HepG2 (cell line): ENCODE data around the gene CNNM2. TPM values are rescaled to one million over a fixed set of nuclear protein-coding genes. Genes with fewer than 3 reads are reported as not detected.

Experiments
- GATAD1 ChIP-seq: IDR thresholded peaks from 2 replicates; pipeline ENCODE4 v1.6.1; 2016; ENCODE audit warnings: missing genetic modification reagents, missing compliant biosample characterization
- MBNL3 ChIP-seq: fragments of 250-450 bp; sonication (Bioruptor Pico); conservative IDR thresholded peaks from 2 replicates; pipeline ENCODE4 v1.8.0; 2022; ENCODE audit warnings: mild to moderate bottlenecking, inconsistent platforms
- MLX ChIP-seq: IDR thresholded peaks from 2 replicates; pipeline ENCODE4 v1.6.1; 2016
- PHF8 ChIP-seq: sonication (generic); formaldehyde crosslinking; IDR thresholded peaks from 2 replicates; pipeline ENCODE4 v1.5.0; 2020; ENCODE audit warnings: missing genetic modification reagents
- REL ChIP-seq: sonication (generic); formaldehyde crosslinking; conservative IDR thresholded peaks from 2 replicates; pipeline ENCODE4 v1.8.0; 2022; ENCODE audit warnings: mild to moderate bottlenecking, missing genetic modification reagents, moderate library complexity
- TBX2 ChIP-seq: sonication (generic); formaldehyde crosslinking; IDR thresholded peaks from 2 replicates; pipeline ENCODE4 v1.5.0; 2020; ENCODE audit warnings: missing genetic modification reagents, mild to moderate bottlenecking, borderline replicate concordance
- U2AF1 ChIP-seq: fragments of 200-400 bp; formaldehyde crosslinking; optimal IDR thresholded peaks from 2 replicates; pipeline ENCODE3; 2017; ENCODE audit warnings: mild to moderate bottlenecking, low read depth, low read length
- ZNF20 ChIP-seq: sonication (generic); formaldehyde crosslinking; IDR thresholded peaks from 2 replicates; pipeline ENCODE4 v1.4.0; 2020; ENCODE audit warnings: mild to moderate bottlenecking, moderate library complexity, missing genetic modification reagents
- ZNF292 ChIP-seq: sonication (generic); formaldehyde crosslinking; IDR thresholded peaks from 2 replicates; pipeline ENCODE4 v1.8.1; 2022; ENCODE audit warnings: mild to moderate bottlenecking, low read depth, missing genetic modification reagents, borderline replicate concordance
- ZNF30 ChIP-seq: sonication (generic); formaldehyde crosslinking; IDR thresholded peaks from 2 replicates; pipeline ENCODE4 v1.5.0; 2020; ENCODE audit warnings: mild to moderate bottlenecking, missing genetic modification reagents
- ZNF326 ChIP-seq: sonication (generic); formaldehyde crosslinking; IDR thresholded peaks from 2 replicates; pipeline ENCODE4 v1.4.0; 2020; ENCODE audit warnings: missing genetic modification reagents, borderline replicate concordance
- ZNF343 ChIP-seq: sonication (generic); formaldehyde crosslinking; IDR thresholded peaks from 2 replicates; pipeline ENCODE4 v1.4.0; 2020; ENCODE audit warnings: mild to moderate bottlenecking, missing genetic modification reagents
- ZNF501 ChIP-seq: sonication (generic); formaldehyde crosslinking; IDR thresholded peaks from 2 replicates; pipeline ENCODE4 v1.5.1; 2020; ENCODE audit warnings: mild to moderate bottlenecking, moderate library complexity, missing genetic modification reagents
- ZNF75D ChIP-seq: sonication (generic); formaldehyde crosslinking; IDR thresholded peaks from 2 replicates; pipeline ENCODE4 v1.8.1; 2023; ENCODE audit warnings: missing genetic modification reagents, mild to moderate bottlenecking, borderline replicate concordance
- ZNF775 ChIP-seq: sonication (generic); formaldehyde crosslinking; IDR thresholded peaks from 2 replicates; pipeline ENCODE4 v1.4.0; 2020; ENCODE audit warnings: missing genetic modification reagents, mild to moderate bottlenecking, moderate library complexity, borderline replicate concordance
- polyA plus RNA-seq, 8 experiments: library from polyadenylated mRNA; depleted of rRNA in 3 of 8; stranded (reverse) in 7 of 8; unstranded in 1 of 8; fragments of >200 nt; fragmentation: Illumina TruSeq in 4 of 8; extraction: Trizol in 4 of 8; gene quantifications; 2 replicates each; pipeline versions ENCODE4 v1.2.1 to v1.2.3, GENCODE V29; 2011 to 2016; ENCODE audit warnings: low read depth in 4 of 8, missing spikeins in 1 of 8, mixed read lengths in 1 of 8; ENCODE audit not compliant: insufficient read depth in 1 of 8
- total RNA-seq, 5 experiments: library from RNA; depleted of rRNA; stranded (reverse); fragments of >200 nt; fragmentation: Illumina TruSeq; extraction: Trizol; gene quantifications; 2 replicates each; pipeline ENCODE4 v1.2.3, GENCODE V29; 2016; ENCODE audit warnings: low read depth in 1 of 5
- TF ChIP-seq, protein P1 (sequence below): fragments of 450-650 bp; IDR thresholded peaks from 2 replicates; pipeline ENCODE4 v1.6.1; 2017; ENCODE audit warnings: mild to moderate bottlenecking
- TF ChIP-seq, protein P2 (sequence below): sonication (generic); formaldehyde crosslinking; IDR thresholded peaks from 2 replicates; pipeline ENCODE4 v1.8.1; 2023; ENCODE audit warnings: mild to moderate bottlenecking, inconsistent platforms, moderate library complexity, missing genetic modification reagents, borderline replicate concordance
- TF ChIP-seq, protein P3 (sequence below): sonication (generic); formaldehyde crosslinking; IDR thresholded peaks from 2 replicates; pipeline ENCODE4 v1.4.0; 2020; ENCODE audit warnings: missing genetic modification reagents, borderline replicate concordance
- TF ChIP-seq, protein P4 (sequence below): sonication (generic); formaldehyde crosslinking; IDR thresholded peaks from 2 replicates; pipeline ENCODE4 v1.8.0; 2022; ENCODE audit warnings: mild to moderate bottlenecking, missing genetic modification reagents

The CNNM2 gene
- total and polyA plus RNA-seq, 2 of the 13 experiments (the other 11 are each of a cell fraction or from before 2014, with no cell fraction given) = 7.1 to 9.0 TPM

GRCh38 chr10:103053659-103054581 is 135.8 kb downstream of the CNNM2 start (continued):
- TF ChIP-seq ZNF343 (CRISPR knock-in tag) (no peak), ZNF775 (no peak), PHF8 (CRISPR knock-in tag) (peak; percentile 48; the same call in 1 of the 2 replicates), ZNF501 (peak; percentile 83), ZNF20 (CRISPR knock-in tag) (no peak), ZNF75D (CRISPR knock-in tag) (no peak), ZNF326 (CRISPR knock-in tag) (no peak), MLX (CRISPR knock-in tag) (peak; percentile 86), ZNF30 (no peak), MBNL3 (CRISPR knock-in tag) (no peak), U2AF1 (no peak), GATAD1 (CRISPR knock-in tag) (peak; percentile 83), ZNF292 (CRISPR knock-in tag) (peak; percentile 98; the same call in 1 of the 2 replicates), REL (CRISPR knock-in tag) (peak; percentile 79; the same call in 1 of the 2 replicates), TBX2 (CRISPR knock-in tag) (peak; percentile 93)
- TF ChIP-seq, protein P1, sequence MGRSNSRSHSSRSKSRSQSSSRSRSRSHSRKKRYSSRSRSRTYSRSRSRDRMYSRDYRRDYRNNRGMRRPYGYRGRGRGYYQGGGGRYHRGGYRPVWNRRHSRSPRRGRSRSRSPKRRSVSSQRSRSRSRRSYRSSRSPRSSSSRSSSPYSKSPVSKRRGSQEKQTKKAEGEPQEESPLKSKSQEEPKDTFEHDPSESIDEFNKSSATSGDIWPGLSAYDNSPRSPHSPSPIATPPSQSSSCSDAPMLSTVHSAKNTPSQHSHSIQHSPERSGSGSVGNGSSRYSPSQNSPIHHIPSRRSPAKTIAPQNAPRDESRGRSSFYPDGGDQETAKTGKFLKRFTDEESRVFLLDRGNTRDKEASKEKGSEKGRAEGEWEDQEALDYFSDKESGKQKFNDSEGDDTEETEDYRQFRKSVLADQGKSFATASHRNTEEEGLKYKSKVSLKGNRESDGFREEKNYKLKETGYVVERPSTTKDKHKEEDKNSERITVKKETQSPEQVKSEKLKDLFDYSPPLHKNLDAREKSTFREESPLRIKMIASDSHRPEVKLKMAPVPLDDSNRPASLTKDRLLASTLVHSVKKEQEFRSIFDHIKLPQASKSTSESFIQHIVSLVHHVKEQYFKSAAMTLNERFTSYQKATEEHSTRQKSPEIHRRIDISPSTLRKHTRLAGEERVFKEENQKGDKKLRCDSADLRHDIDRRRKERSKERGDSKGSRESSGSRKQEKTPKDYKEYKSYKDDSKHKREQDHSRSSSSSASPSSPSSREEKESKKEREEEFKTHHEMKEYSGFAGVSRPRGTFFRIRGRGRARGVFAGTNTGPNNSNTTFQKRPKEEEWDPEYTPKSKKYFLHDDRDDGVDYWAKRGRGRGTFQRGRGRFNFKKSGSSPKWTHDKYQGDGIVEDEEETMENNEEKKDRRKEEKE = no peak
- TF ChIP-seq, protein P2, sequence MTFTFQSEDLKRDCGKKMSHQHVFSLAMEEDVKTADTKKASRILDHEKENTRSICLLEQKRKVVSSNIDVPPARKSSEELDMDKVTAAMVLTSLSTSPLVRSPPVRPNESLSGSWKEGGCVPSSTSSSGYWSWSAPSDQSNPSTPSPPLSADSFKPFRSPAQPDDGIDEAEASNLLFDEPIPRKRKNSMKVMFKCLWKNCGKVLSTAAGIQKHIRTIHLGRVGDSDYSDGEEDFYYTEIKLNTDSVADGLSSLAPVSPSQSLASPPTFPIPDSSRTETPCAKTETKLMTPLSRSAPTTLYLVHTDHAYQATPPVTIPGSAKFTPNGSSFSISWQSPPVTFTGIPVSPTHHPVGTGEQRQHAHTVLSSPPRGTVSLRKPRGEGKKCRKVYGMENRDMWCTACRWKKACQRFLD (CRISPR knock-in tag) = no peak
- TF ChIP-seq, protein P3, sequence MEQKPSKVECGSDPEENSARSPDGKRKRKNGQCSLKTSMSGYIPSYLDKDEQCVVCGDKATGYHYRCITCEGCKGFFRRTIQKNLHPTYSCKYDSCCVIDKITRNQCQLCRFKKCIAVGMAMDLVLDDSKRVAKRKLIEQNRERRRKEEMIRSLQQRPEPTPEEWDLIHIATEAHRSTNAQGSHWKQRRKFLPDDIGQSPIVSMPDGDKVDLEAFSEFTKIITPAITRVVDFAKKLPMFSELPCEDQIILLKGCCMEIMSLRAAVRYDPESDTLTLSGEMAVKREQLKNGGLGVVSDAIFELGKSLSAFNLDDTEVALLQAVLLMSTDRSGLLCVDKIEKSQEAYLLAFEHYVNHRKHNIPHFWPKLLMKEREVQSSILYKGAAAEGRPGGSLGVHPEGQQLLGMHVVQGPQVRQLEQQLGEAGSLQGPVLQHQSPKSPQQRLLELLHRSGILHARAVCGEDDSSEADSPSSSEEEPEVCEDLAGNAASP (CRISPR knock-in tag) = peak; percentile 82; the same call in 1 of the 2 replicates
- TF ChIP-seq, protein P4, sequence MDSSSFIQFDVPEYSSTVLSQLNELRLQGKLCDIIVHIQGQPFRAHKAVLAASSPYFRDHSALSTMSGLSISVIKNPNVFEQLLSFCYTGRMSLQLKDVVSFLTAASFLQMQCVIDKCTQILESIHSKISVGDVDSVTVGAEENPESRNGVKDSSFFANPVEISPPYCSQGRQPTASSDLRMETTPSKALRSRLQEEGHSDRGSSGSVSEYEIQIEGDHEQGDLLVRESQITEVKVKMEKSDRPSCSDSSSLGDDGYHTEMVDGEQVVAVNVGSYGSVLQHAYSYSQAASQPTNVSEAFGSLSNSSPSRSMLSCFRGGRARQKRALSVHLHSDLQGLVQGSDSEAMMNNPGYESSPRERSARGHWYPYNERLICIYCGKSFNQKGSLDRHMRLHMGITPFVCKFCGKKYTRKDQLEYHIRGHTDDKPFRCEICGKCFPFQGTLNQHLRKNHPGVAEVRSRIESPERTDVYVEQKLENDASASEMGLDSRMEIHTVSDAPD (CRISPR knock-in tag) = no peak
